ENCODE data around the gene GLMP.

GRCh38 chr1:156268336-156268735 is 27.1 kb downstream of the GLMP start:
- TF ChIP-seq ZNF274 (IDR thresholded peaks at IDR 0.05; ENCODE audit: low read depth, low read length) (no peak), SUZ12 (IDR thresholded peaks at IDR 0.05; ENCODE audit: extremely low read depth, insufficient read depth, insufficient read length) (no peak)

Measured in NT2/D1 (cell line).